GM12878 (cell line): ENCODE measurements around the gene COL1A1. TPM values are rescaled to one million over a fixed set of nuclear protein-coding genes. Genes with fewer than 3 reads are reported as not detected.

Experiments
- ATAC-seq: fragments of 200-7000 bp; cut with Tn5 transposase; 3 replicates; pipeline ENCODE4 v1.9.1; 2020; ENCODE audit warnings: mild to moderate bottlenecking, moderate library complexity
- BruUV-seq: library from RNA; stranded (reverse); fragments of 400-500 nt; replicated peaks from 2 replicates; lab custom pipeline; 2021; lab: Mats Ljungman, UMichigan
- CTCF ChIA-PET: fragments of 300-600 bp; sonication (Branson Sonifier 250); formaldehyde crosslinking; extraction: SDS; loops from one replicate; lab custom pipeline; 2021; ENCODE audit warnings: inconsistent platforms; lab: Yijun Ruan, JAX
- POLR2A ChIA-PET: fragments of 350-600 bp; formaldehyde crosslinking; extraction: SDS; loops from one replicate; lab custom pipeline; 2021; ENCODE audit warnings: inconsistent platforms; lab: Charles Lee
- RAD21 ChIA-PET: fragments of 300-600 bp; sonication (Branson Sonifier 250); formaldehyde crosslinking; loops from one replicate; lab custom pipeline; 2023; ENCODE audit warnings: antibody characterized with exemption; ENCODE audit not compliant: unreplicated experiment; lab: Charles Lee
- SMC1A ChIA-PET: fragments of 300-600 bp; sonication (Branson Sonifier 250); formaldehyde crosslinking; loops from one replicate; lab custom pipeline; 2023; ENCODE audit not compliant: unreplicated experiment, uncharacterized antibody; lab: Charles Lee
- DNase-seq: peaks from one replicate; pipeline ENCODE4 v3.0.0-alpha.2; 2011; ENCODE audit warnings: low read depth, low spot score
- FAIRE-seq: peaks from 3 replicates; lab custom pipeline; 2011; peaks lifted over from hg19 to GRCh38; lab: Jason Lieb, UNC
- H2AFZ ChIP-seq: 2 replicates; pipeline ENCODE4 v1.6.0; 2011; ENCODE audit warnings: low read depth, low read length, control low read depth; ENCODE audit not compliant: control insufficient read depth
- H3K27ac ChIP-seq: 2 replicates; pipeline ENCODE4 v1.5.1; 2011; ENCODE audit warnings: control low read depth; ENCODE audit not compliant: control insufficient read depth, insufficient read depth
- H3K27me3 ChIP-seq, 2 experiments: replicated peaks in 1 of 2; 2 replicates each; pipeline versions ENCODE4 v1.6.0 to v1.6.1; 2011; ENCODE audit warnings: low read length in 1 of 2; ENCODE audit not compliant: control insufficient read depth in 2 of 2, insufficient read depth in 2 of 2
- H3K36me3 ChIP-seq, 2 experiments: 2 replicates each; pipeline ENCODE4 v1.5.1; 2011; ENCODE audit warnings: low read length in 1 of 2; ENCODE audit not compliant: control insufficient read depth in 2 of 2, insufficient read depth in 2 of 2
- H3K4me1 ChIP-seq: 2 replicates; pipeline ENCODE4 v1.6.1; 2011; ENCODE audit warnings: mild to moderate bottlenecking, low read length, moderate library complexity, mixed read lengths; ENCODE audit not compliant: control insufficient read depth, insufficient read depth
- H3K4me2 ChIP-seq: 2 replicates; pipeline ENCODE4 v1.6.0; 2011; ENCODE audit warnings: control low read depth; ENCODE audit not compliant: control insufficient read depth, insufficient read depth
- H3K4me3 ChIP-seq: fragments of 200-600 bp; sonication (generic); 2 replicates; pipeline ENCODE4 v1.5.1; 2016
- H3K79me2 ChIP-seq: 2 replicates; pipeline ENCODE4 v1.6.0; 2011; ENCODE audit warnings: low read length; ENCODE audit not compliant: control insufficient read depth, insufficient read depth
- H3K9ac ChIP-seq: 2 replicates; pipeline ENCODE4 v1.8.0; 2011; ENCODE audit warnings: low read length, control low read depth, mixed read lengths; ENCODE audit not compliant: control insufficient read depth, insufficient read depth
- H3K9me3 ChIP-seq: replicated peaks from 3 replicates; pipeline ENCODE4 v1.5.1; 2011; ENCODE audit warnings: mild to moderate bottlenecking, low read length; ENCODE audit not compliant: control insufficient read depth, insufficient read depth
- H4K20me1 ChIP-seq: 2 replicates; pipeline ENCODE4 v1.6.0; 2011; ENCODE audit not compliant: control insufficient read depth, insufficient read depth
- TAF1 ChIP-seq: IDR thresholded peaks from 2 replicates; pipeline ENCODE4 v1.6.1; 2011; ENCODE audit warnings: mild to moderate bottlenecking, low read depth, low read length, borderline replicate concordance
- WGBS: methylation state at CpG from one replicate; pipeline ENCODE4 v1.1.6; 2016; ENCODE audit warnings: low lambda C conversion rate; ENCODE audit not compliant: insufficient replicate concordance, insufficient coverage; ENCODE audit errors: missing lambda C conversion rate; 5-methylcytosine and 5-hydroxymethylcytosine counted together
- in situ Hi-C: fragments of 300-500 bp; cut with MboI; formaldehyde crosslinking; loops from 9 replicates; pipeline ENCODE4 v1.14.3; 2018; ENCODE audit warnings: mixed read lengths
- intact Hi-C: fragments of 100-400 bp; cut with micrococcal nuclease; formaldehyde crosslinking; loops from one replicate; pipeline ENCODE4 v1.14.2; 2022; ENCODE audit not compliant: unreplicated experiment
- polyA plus RNA-seq, 11 experiments: library from polyadenylated mRNA; depleted of rRNA in 4 of 11; unstranded in 6 of 11; stranded (reverse) in 5 of 11; fragments of >200 nt; fragmentation: Nextera tagmentation in 4 of 11; fragmentation: Illumina TruSeq in 1 of 11; extraction: Ambion mirVana in 4 of 11; extraction: Trizol in 1 of 11; gene quantifications; 1 replicate in 1 of 11; 2 replicates in 10 of 11; pipeline versions ENCODE4 v1.2.1 to v1.2.3, GENCODE V29; 2011 to 2016; ENCODE audit warnings: inconsistent platforms in 2 of 11, missing spikeins in 2 of 11, low read depth in 1 of 11
- total RNA-seq, 4 experiments: library from RNA; depleted of rRNA in 3 of 4; stranded (reverse); fragments of >200 nt in 3 of 4; fragmentation: Illumina TruSeq in 1 of 4; extraction: Trizol in 1 of 4; gene quantifications; 2 replicates each; pipeline versions ENCODE4 v1.2.1 to v1.2.3, GENCODE V29; 2013 to 2021
- TF ChIP-seq, protein P1 (sequence below): fragments of 450-650 bp; IDR thresholded peaks from 2 replicates; pipeline ENCODE4 v1.6.1; 2017; ENCODE audit warnings: low read depth, mild to moderate bottlenecking, moderate library complexity

Gene COL1A1
- total and polyA plus RNA-seq, 10 of the 15 experiments (the other 5 are each of a cell fraction or from before 2014, with no cell fraction given), result 0.18 to 7.7 (median 2.3) TPM

- no TSS peak for BruUV-seq
- in situ Hi-C loops, result no loop called here
- no peak for FAIRE-seq
- peak; percentile 2 for ATAC-seq
- ChIA-PET RAD21 (interaction anchor here (0.7 to 2.9 kb wide), 10 partner anchors 8 to 147 kb away, joined by 3 to 19 read pairs (median 4); partner anchors contain the start of genes SAMD14 and SGCA), POLR2A (interaction anchor here (0.6 to 2.7 kb wide), 10 partner anchors 9 to 570 kb away, joined by 3 to 18 read pairs (median 4); partner anchors contain the start of gene SGCA), SMC1A (interaction anchor here (0.8 to 2.9 kb wide), 8 partner anchors 9 to 54 kb away, joined by 3 to 14 read pairs (median 6); partner anchors contain the start of gene PDK2), CTCF (interaction anchor here (1.0 to 9.3 kb wide), 7 partner anchors 8 to 54 kb away, joined by 6 to 99 read pairs (median 15); partner anchors contain the start of gene PDK2)
- Histone ChIP-seq H3K27ac (peak overlapping the region; percentile 89), H3K36me3 (peaks cover 20 to 26% of the 10 kb centered on the region in 2 experiments), H3K79me2 (peaks cover 87% of the 10 kb centered on the region), H3K27me3 (no peaks in the 10 kb centered on the region)
- intact Hi-C loops, result loop anchor here (5.0 kb wide), 1 partner anchor 51 kb away; the partner anchor contains the start of gene PDK2
- 0% methylated on average over 5 of the region's 5 CpGs for WGBS
- no peak for DNase-seq
- TF ChIP-seq TAF1, result 0 out of 2 replicates have a peak, but pooled peaks have one; percentile 51
- TF ChIP-seq, protein P1, sequence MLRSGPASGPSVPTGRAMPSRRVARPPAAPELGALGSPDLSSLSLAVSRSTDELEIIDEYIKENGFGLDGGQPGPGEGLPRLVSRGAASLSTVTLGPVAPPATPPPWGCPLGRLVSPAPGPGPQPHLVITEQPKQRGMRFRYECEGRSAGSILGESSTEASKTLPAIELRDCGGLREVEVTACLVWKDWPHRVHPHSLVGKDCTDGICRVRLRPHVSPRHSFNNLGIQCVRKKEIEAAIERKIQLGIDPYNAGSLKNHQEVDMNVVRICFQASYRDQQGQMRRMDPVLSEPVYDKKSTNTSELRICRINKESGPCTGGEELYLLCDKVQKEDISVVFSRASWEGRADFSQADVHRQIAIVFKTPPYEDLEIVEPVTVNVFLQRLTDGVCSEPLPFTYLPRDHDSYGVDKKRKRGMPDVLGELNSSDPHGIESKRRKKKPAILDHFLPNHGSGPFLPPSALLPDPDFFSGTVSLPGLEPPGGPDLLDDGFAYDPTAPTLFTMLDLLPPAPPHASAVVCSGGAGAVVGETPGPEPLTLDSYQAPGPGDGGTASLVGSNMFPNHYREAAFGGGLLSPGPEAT, result no peak
- TF ChIP-seq, all 136 proteins: peak for 1
- Histone ChIP-seq H4K20me1 (peaks cover 6% of the 10 kb centered on the region), H3K9me3 (no peaks in the 10 kb centered on the region), H2AFZ (no peak overlapping the region), H3K4me2 (peak overlapping the region; percentile 96), H3K4me1 (peaks cover 44% of the 10 kb centered on the region), H3K4me3 (peak overlapping the region; percentile 95), H3K9ac (peak overlapping the region; percentile 92)
Observed at GRCh38 chr17:50147841-50148225, 53.6 kb downstream of the COL1A1 start.
